PFSK-1 (cell line): ENCODE results near the gene ZNF507.

Source experiments
- SIN3A ChIP-seq: IDR thresholded peaks from 2 replicates; pipeline ENCODE4 v1.6.1; 2012; ENCODE audit warnings: mild to moderate bottlenecking, low read length, moderate library complexity, borderline replicate concordance; ENCODE audit not compliant: insufficient read depth
- TAF1 ChIP-seq: IDR thresholded peaks from 2 replicates; pipeline ENCODE4 v1.6.1; 2012; ENCODE audit warnings: low read length, control low read depth, borderline replicate concordance; ENCODE audit not compliant: insufficient read depth

GRCh38 chr19:32367948-32368536 lies 22.6 kb downstream of the ZNF507 start:
- TF ChIP-seq SIN3A (no peak), TAF1 (no peak)
